GM20000 (cell line): ENCODE data around the gene CD38.

ENCODE experiments used
- DNase-seq: peaks from one replicate; pipeline ENCODE4 v3.0.0; 2012; ENCODE audit warnings: low spot score
- CTCF ChIP-seq: IDR thresholded peaks from 2 replicates; pipeline ENCODE4 v1.5.1; 2012; ENCODE audit warnings: mild to moderate bottlenecking, control low read depth; ENCODE audit errors: extremely low read depth, missing control alignments

Gene CD38

GRCh38 chr4:15784959-15785634 is 7.0 kb downstream of the CD38 start:
- DNase-seq, result peak; percentile 82
- TF ChIP-seq CTCF, result no peak

- no peak for DNase-seq
These were observed 8.6 kb downstream of the CD38 start for GRCh38 chr4:15786743-15787142.

GRCh38 chr4:15792974-15793373 is 14.8 kb downstream of the CD38 start:
- DNase-seq, result no peak
- no peak for TF ChIP-seq CTCF

More at GRCh38 chr4:15786743-15787142, 8.6 kb downstream of the CD38 start:
- no peak for TF ChIP-seq CTCF

- DNase-seq, result no peak
- no peak for TF ChIP-seq CTCF
These were observed 15.6 kb downstream of the CD38 start for GRCh38 chr4:15793506-15794363.

- no peak for TF ChIP-seq CTCF
- DNase-seq, result no peak
These were observed 16.3 kb downstream of the CD38 start for GRCh38 chr4:15794426-15794825.

GRCh38 chr4:15794905-15795304 is 16.8 kb downstream of the CD38 start:
- TF ChIP-seq CTCF, result no peak
- no peak for DNase-seq

GRCh38 chr4:15797320-15797719 is 19.2 kb downstream of the CD38 start:
- TF ChIP-seq CTCF, result no peak
- no peak for DNase-seq
